PFSK-1 (cell line): ENCODE data around the gene FAM174C. TPM values are rescaled to one million over a fixed set of nuclear protein-coding genes. Genes with fewer than 3 reads are reported as not detected.

ENCODE experiments used
- FOXP2 ChIP-seq: optimal IDR thresholded peaks from 2 replicates; pipeline ENCODE3; 2011; ENCODE audit warnings: borderline replicate concordance, control low read depth, inconsistent platforms; ENCODE audit not compliant: insufficient read depth; ENCODE audit errors: extremely low read length, extremely low read depth
- POLR2AphosphoS5 ChIP-seq: IDR thresholded peaks from 2 replicates; pipeline ENCODE4 v1.6.1; 2012; ENCODE audit warnings: low read depth, mild to moderate bottlenecking, control low read depth, low read length, moderate library complexity
- REST ChIP-seq, 2 experiments: IDR thresholded peaks; 2 replicates each; pipeline versions ENCODE4 v1.6.1 to v1.8.0; 2011 to 2012; ENCODE audit warnings: low read depth in 2 of 2, low read length in 2 of 2, control low read depth in 1 of 2, inconsistent platforms in 1 of 2, mild to moderate bottlenecking in 1 of 2, moderate library complexity in 1 of 2; ENCODE audit not compliant: insufficient read depth in 1 of 2
- SIN3A ChIP-seq: IDR thresholded peaks from 2 replicates; pipeline ENCODE4 v1.6.1; 2012; ENCODE audit warnings: mild to moderate bottlenecking, low read length, moderate library complexity, borderline replicate concordance; ENCODE audit not compliant: insufficient read depth
- TAF1 ChIP-seq: IDR thresholded peaks from 2 replicates; pipeline ENCODE4 v1.6.1; 2012; ENCODE audit warnings: low read length, control low read depth, borderline replicate concordance; ENCODE audit not compliant: insufficient read depth
- polyA plus RNA-seq: library from polyadenylated mRNA; unstranded; fragments of >200 nt; gene quantifications from one replicate; pipeline ENCODE4 v1.2.1, GENCODE V29; 2012; ENCODE audit warnings: low read depth, missing spikeins; ENCODE audit not compliant: insufficient read length

Gene FAM174C
- polyA plus RNA-seq = 141 TPM

DNA sequence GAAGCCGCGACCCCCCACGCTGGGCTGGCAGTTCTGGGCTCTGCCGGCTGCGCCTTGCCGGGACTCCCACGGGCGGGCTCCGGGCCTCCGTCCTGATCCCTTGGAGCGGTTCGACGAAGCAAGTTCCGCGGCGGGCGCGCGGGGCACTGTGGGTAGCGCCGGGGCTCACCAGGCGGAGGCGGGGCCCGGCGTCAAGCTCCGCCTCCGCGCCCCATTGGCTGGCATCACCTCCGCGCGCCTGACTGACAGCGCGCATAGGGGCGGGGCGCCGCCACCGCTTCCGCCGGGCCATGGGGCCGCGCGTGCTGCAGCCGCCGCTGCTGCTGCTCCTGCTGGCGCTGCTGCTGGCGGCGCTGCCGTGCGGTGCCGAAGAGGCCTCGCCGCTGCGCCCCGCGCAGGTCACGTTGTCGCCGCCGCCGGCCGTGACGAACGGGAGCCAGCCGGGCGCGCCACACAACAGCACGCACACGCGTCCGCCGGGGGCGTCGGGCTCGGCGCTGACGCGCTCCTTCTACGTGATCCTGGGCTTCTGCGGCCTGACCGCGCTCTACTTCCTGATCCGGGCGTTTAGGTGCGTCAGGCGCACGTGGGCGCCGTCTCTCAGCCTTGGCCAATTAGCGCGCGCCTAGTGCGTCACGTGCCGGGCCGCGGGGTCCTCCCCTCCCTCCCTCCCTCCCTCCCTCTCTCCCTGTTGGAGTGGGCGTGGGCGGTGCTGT, at the start of gene FAM174C:
Gene FAM174C (plus strand): TSS at position 271 of the 716 bp plus-strand sequence. CDS start 20 bp downstream, at position 291.
- TF ChIP-seq TAF1 (peak; percentile 69; the same call in 1 of the 2 replicates), REST (IDR thresholded peaks at IDR 0.05; ENCODE audit: insufficient read depth in 1 of 2, low read depth in 2 of 2, low read length in 2 of 2) (no peak), FOXP2 (no peak), POLR2AphosphoS5 (peak; percentile 88), SIN3A (peak; percentile 44; the same call in 1 of the 2 replicates)

DNA sequence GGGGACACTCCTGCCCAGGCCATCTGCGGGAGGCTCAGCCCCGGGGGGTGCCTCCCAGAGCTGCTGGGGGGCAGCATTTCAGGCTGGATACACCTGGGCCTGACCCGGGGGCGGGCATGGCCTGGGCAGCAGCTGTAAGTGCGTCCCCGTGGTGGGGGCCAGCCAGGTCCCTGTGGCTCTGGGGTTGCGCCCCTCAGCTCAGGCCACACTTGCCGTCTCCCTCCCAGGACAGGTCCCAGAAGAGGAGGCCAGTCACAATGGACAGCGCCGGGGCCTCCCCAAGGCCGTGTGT, 49.2 kb upstream of the FAM174C start:
- TF ChIP-seq POLR2AphosphoS5 (no peak), REST (IDR thresholded peaks at IDR 0.05; ENCODE audit: insufficient read depth in 1 of 2, low read depth in 2 of 2, low read length in 2 of 2) (no peak), FOXP2 (no peak)

- peak; percentile 58 for TF ChIP-seq POLR2AphosphoS5
- TF ChIP-seq FOXP2 = no peak
Observed at GRCh38 chr19:1226522-1227303, 48.6 kb upstream of the FAM174C start.

DNA sequence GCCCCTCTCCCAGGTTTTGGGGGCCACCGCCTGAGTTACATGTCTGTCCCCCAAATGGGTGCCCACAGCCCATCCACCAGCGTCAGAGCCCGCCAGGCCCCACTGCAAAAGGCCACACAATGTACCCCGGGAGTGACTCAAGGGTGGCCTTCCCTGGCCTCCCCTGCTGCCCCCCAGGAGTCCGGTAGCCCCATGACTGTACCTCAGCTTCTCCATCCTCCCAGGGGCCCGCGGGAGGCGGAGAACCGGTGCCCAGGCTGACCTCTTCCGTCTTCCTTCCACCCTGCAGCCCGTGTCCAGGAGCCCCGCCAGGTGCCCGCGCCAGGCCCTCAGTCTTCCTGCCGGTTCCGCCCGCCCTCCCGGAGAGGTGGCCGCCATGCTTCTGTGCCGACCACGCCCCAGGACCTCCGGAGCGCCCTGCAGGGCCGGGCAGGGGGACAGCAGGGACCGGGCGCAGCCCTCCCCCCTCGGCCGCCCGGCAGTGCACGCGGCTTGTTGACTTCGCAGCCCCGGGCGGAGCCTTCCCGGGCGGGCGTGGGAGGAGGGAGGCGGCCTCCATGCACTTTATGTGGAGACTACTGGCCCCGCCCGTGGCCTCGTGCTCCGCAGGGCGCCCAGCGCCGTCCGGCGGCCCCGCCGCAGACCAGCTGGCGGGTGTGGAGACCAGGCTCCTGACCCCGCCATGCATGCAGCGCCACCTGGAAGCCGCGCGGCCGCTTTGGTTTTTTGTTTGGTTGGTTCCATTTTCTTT, 47.9 kb upstream of the FAM174C start:
- TF ChIP-seq FOXP2 (peak; percentile 95), POLR2AphosphoS5 (peak; percentile 49; the same call in 1 of the 2 replicates), SIN3A (no peak)

DNA sequence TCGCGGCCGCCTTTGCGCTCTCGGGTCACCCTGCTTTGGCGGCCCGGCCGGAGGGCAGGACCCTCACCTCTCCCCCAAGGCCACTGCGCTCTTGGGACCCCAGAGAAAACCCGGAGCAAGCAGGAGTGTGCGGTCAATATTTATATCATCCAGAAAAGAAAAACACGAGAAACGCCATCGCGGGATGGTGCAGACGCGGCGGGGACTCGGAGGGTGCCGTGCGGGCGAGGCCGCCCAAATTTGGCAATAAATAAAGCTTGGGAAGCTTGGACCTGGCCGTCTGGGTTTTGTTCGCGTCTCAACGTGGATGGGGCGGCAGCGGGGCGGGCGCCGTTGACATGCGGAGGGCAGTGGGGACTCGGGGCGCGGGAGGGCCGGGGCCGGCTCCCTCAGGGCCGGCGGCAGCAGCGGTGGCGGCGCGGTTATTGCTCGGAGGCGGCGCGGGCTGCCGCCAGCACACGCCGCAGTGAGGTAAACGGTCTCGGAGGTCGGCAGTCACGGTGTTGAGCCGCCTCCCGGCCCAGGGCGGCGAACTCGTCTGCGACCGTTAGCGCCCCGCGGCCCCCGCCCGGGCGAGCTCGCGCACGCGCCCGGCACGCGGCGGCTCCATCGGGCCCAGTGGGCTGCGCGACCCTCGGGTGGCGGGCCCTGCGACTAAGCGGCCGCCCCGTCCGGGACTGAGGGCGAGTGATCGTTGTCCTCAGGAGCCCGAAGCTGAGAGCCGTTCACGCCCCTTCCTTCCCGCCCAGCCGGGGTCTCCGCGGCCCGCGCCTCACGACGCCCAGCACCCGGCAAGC, 47.0 kb upstream of the FAM174C start:
- TF ChIP-seq TAF1 = no peak
- no peak for TF ChIP-seq SIN3A
- TF ChIP-seq POLR2AphosphoS5 = no peak; the same call in 1 of the 2 replicates
- no peak for TF ChIP-seq REST (IDR thresholded peaks at IDR 0.05; ENCODE audit: insufficient read depth in 1 of 2, low read depth in 2 of 2, low read length in 2 of 2)
- TF ChIP-seq FOXP2 = no peak
